NOMO-1 (cell line): ENCODE results near the gene BACH1.

Source experiments
- DNase-seq, 2 experiments: peaks; one replicate each; lab custom pipeline; 2025; ENCODE audit not compliant: unreplicated experiment in 2 of 2; lab: John Stamatoyannopoulos, UW

Gene BACH1

GRCh38 chr21:29313662-29314408 lies 15.1 kb downstream of the BACH1 start:
- no peak for DNase-seq

GRCh38 chr21:29315131-29315749 lies 16.5 kb downstream of the BACH1 start:
- no peak for DNase-seq

GRCh38 chr21:29316029-29316742 lies 17.5 kb downstream of the BACH1 start:
- peak in 1 of 2 experiments; percentile 27 for DNase-seq

GRCh38 chr21:29316806-29317205 lies 18.1 kb downstream of the BACH1 start:
- no peak for DNase-seq

GRCh38 chr21:29318354-29318753 lies 19.6 kb downstream of the BACH1 start:
- no peak for DNase-seq

- DNase-seq, result no peak
Observed at GRCh38 chr21:29320031-29320430, 21.3 kb downstream of the BACH1 start.

GRCh38 chr21:29321217-29321616 lies 22.5 kb downstream of the BACH1 start:
- no peak for DNase-seq

GRCh38 chr21:29321932-29322928 lies 23.5 kb downstream of the BACH1 start:
- DNase-seq, result no peak

- no peak for DNase-seq
Observed at GRCh38 chr21:29323189-29323588, 24.5 kb downstream of the BACH1 start.

- no peak for DNase-seq
Observed at GRCh38 chr21:29326914-29327554, 28.3 kb downstream of the BACH1 start.

GRCh38 chr21:29329406-29329805 lies 30.7 kb downstream of the BACH1 start:
- no peak for DNase-seq

- no peak for DNase-seq
Observed at GRCh38 chr21:29330797-29331196, 32.1 kb downstream of the BACH1 start.

- no peak for DNase-seq
Observed at GRCh38 chr21:29332461-29333362, 34.0 kb downstream of the BACH1 start.

GRCh38 chr21:29333406-29333805 lies 34.7 kb downstream of the BACH1 start:
- no peak for DNase-seq

- peak in 1 of 2 experiments; percentile 13 for DNase-seq
Observed at GRCh38 chr21:29334717-29335428, 36.2 kb downstream of the BACH1 start.

- DNase-seq, result peak in 1 of 2 experiments; percentile 11
Observed at GRCh38 chr21:29335720-29336119, 37.0 kb downstream of the BACH1 start.

GRCh38 chr21:29338256-29338655 lies 39.5 kb downstream of the BACH1 start:
- DNase-seq, result no peak

GRCh38 chr21:29340228-29340627 lies 41.5 kb downstream of the BACH1 start:
- no peak for DNase-seq
